Upper lobe of left lung (tissue), 6 donors: ENCODE data around the gene PRSS48. TPM values are rescaled to one million over a fixed set of nuclear protein-coding genes. Genes with fewer than 3 reads are reported as not detected.

Source experiments
- ATAC-seq, 2 donors: fragments of 200-7000 bp; cut with Tn5 transposase; one replicate each; pipeline ENCODE4 v1.9.1; 2022; ENCODE audit warnings: mild to moderate bottlenecking in 2 of 2, moderate library complexity in 2 of 2; ENCODE audit not compliant: low FRiP score in 2 of 2
- DNase-seq, 2 donors: peaks; one replicate each; pipeline ENCODE4 v3.0.0-alpha.2; 2019 to 2020
- H3K27ac ChIP-seq, 4 donors: fragments of 200-600 bp; sonication (generic); one replicate each; pipeline ENCODE4 v1.5.1; 2016 to 2019
- H3K27me3 ChIP-seq, 4 donors: fragments of 200-600 bp; sonication (generic); one replicate each; pipeline ENCODE4 v1.5.1; 2017 to 2019
- H3K36me3 ChIP-seq, 4 donors: fragments of 200-600 bp; sonication (generic); one replicate each; pipeline ENCODE4 v1.5.1; 2016 to 2019
- H3K4me1 ChIP-seq, 4 donors: fragments of 200-600 bp; sonication (generic); one replicate each; pipeline ENCODE4 v1.5.1; 2018 to 2019
- H3K4me3 ChIP-seq, 4 donors: fragments of 200-600 bp; sonication (generic); one replicate each; pipeline ENCODE4 v1.5.1; 2017 to 2019; ENCODE audit warnings: mild to moderate bottlenecking in 2 of 4, moderate library complexity in 1 of 4
- H3K9me3 ChIP-seq, 4 donors: fragments of 200-600 bp; sonication (generic); one replicate each; pipeline ENCODE4 v1.5.1; 2018 to 2019
- EP300 ChIP-seq, 4 donors: sonication (generic); formaldehyde crosslinking; IDR thresholded peaks; one replicate each; pipeline ENCODE4 v1.5.1; 2017; ENCODE audit warnings: antibody characterized with exemption in 4 of 4, control low read depth in 2 of 4
- POLR2A ChIP-seq, 4 donors: fragments of 450-650 bp; IDR thresholded peaks; one replicate each; pipeline ENCODE4 v1.5.1; 2016 to 2017; ENCODE audit warnings: antibody characterized with exemption in 4 of 4, mild to moderate bottlenecking in 2 of 4
- POLR2AphosphoS5 ChIP-seq, 2 donors: sonication (generic); formaldehyde crosslinking; IDR thresholded peaks; one replicate each; pipeline ENCODE4 v1.5.1; 2017; ENCODE audit warnings: antibody characterized with exemption in 2 of 2
- WGBS, 2 donors: methylation state at CpG; one replicate each; pipeline ENCODE4 v1.1.5; 2017 to 2018; 5-methylcytosine and 5-hydroxymethylcytosine counted together
- total RNA-seq, 6 donors: library from RNA; depleted of rRNA in 4 of 6; stranded (reverse); fragments of >200 nt in 4 of 6; gene quantifications; one replicate each; pipeline versions ENCODE4 v1.1.0 to v1.2.1, GENCODE V29; 2016 to 2021
- TF ChIP-seq, protein P1 (sequence below), 6 experiments: fragments of 450-650 bp in 4 of 6; fragments of 200-600 bp in 2 of 6; sonication (generic) in 2 of 6; IDR thresholded peaks; one replicate each; pipeline ENCODE4 v1.5.1; 2016 to 2019; ENCODE audit warnings: antibody characterized with exemption in 6 of 6
- donor health status: DM: no; HTN: no; CAD: no; lungs with moderate emphysema.
- donor health status: DM: no; HTN: yes; CAD: no; lungs with severe emphysema.

PRSS48 gene
- total RNA-seq, 6 donors from 2014 or later: not detected

DNA sequence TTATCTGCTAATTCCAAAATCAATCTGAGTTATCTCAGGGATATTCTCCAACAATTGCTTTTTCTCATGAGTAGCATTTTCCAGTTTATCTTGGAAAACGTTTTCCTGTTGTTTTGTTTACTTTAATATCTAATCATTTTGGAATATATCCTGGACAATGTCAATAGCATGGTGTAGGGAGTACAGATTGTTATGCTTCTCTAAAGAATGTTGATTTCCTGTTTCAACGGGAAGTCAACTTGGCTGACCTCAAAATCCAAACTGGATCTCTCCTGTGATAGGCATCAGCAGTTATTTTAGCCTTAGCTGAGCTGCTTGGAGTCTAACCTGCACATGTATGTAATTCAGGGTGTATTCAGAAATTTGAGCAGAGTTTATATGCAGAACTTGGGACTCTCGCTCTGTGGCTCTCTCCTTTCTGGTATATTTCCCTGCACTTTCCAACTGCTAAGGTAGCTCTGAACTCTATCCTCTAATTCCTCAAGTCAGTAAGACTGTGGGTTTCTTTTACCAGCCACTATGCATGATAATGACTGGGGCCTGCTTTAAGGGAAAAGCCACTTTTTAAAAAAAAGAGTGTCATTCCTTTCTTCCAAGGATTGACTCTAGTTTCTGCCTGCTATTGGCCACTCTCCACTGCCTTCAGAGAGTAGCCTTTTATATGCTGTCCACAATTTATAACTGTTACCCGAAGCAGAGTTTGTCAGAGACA lies 7.7 kb downstream of the PRSS48 start:
- WGBS, 2 donors: 42 to 46% methylated on average over 4 of the region's 4 CpGs
- ATAC-seq (no peak), DNase-seq (no peak)
- H3K4me1 ChIP-seq: peaks cover 0 to 11% (median 5%) of the 10 kb centered on the region in 4 donors
- no peak overlapping the region for H3K4me3 ChIP-seq
- TF ChIP-seq POLR2A (IDR thresholded peaks at IDR 0.05) (no peak), EP300 (IDR thresholded peaks at IDR 0.05) (no peak), POLR2AphosphoS5 (IDR thresholded peaks at IDR 0.05) (no peak)
- no peaks in the 10 kb centered on the region for H3K36me3 ChIP-seq
- peak overlapping the region in 2 of 4 donors; percentile 17 to 31 for H3K27ac ChIP-seq
- no peaks in the 10 kb centered on the region for H3K9me3 ChIP-seq
- no peaks in the 10 kb centered on the region for H3K27me3 ChIP-seq

DNA sequence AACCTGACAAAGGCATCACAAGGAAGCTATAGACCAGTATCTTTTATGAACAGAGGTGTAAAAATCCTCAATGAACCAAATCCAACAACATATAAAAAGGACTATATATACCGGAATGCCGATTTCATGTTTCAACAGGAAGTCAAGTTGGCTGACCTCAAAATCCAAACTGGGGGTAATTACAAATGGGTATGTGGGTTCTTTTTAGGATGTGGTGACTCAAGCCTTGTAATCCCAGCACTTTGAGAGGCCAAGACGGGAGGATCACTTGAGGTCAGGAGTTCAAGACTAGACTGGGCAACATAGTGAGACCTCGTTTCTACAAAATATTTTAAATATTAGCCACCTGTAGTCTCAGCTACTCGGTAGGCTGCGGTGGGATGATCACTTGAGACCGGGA lies 10.4 kb downstream of the PRSS48 start:
- no peaks in the 10 kb centered on the region for H3K27me3 ChIP-seq
- no peak overlapping the region for H3K4me3 ChIP-seq
- peaks cover 0 to 14% (median 4%) of the 10 kb centered on the region in 4 donors for H3K4me1 ChIP-seq
- DNase-seq (no peak), ATAC-seq (no peak)
- H3K9me3 ChIP-seq: no peaks in the 10 kb centered on the region
- no peaks in the 10 kb centered on the region for H3K36me3 ChIP-seq
- TF ChIP-seq EP300 (IDR thresholded peaks at IDR 0.05): no peak
- TF ChIP-seq POLR2AphosphoS5 (IDR thresholded peaks at IDR 0.05): no peak
- TF ChIP-seq POLR2A (IDR thresholded peaks at IDR 0.05): no peak
- TF ChIP-seq, protein P1, sequence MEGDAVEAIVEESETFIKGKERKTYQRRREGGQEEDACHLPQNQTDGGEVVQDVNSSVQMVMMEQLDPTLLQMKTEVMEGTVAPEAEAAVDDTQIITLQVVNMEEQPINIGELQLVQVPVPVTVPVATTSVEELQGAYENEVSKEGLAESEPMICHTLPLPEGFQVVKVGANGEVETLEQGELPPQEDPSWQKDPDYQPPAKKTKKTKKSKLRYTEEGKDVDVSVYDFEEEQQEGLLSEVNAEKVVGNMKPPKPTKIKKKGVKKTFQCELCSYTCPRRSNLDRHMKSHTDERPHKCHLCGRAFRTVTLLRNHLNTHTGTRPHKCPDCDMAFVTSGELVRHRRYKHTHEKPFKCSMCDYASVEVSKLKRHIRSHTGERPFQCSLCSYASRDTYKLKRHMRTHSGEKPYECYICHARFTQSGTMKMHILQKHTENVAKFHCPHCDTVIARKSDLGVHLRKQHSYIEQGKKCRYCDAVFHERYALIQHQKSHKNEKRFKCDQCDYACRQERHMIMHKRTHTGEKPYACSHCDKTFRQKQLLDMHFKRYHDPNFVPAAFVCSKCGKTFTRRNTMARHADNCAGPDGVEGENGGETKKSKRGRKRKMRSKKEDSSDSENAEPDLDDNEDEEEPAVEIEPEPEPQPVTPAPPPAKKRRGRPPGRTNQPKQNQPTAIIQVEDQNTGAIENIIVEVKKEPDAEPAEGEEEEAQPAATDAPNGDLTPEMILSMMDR (IDR thresholded peaks at IDR 0.05): no peak
- no peak overlapping the region for H3K27ac ChIP-seq
- WGBS, 2 donors: 85 to 90% methylated on average over 7 of the region's 7 CpGs

GRCh38 chr4:151291485-151291884 lies 14.5 kb downstream of the PRSS48 start:
- Histone ChIP-seq H3K36me3 (no peaks in the 10 kb centered on the region), H3K4me1 (peaks cover 0 to 15% (median 0%) of the 10 kb centered on the region in 4 donors), H3K27me3 (no peaks in the 10 kb centered on the region), H3K9me3 (no peaks in the 10 kb centered on the region), H3K27ac (peak overlapping the region in 1 of 4 donors; percentile 34), H3K4me3 (no peak overlapping the region)
- ATAC-seq (no peak), DNase-seq (no peak)
- TF ChIP-seq, protein P1 (IDR thresholded peaks at IDR 0.05): no peak
- TF ChIP-seq POLR2AphosphoS5 (IDR thresholded peaks at IDR 0.05) (no peak), POLR2A (IDR thresholded peaks at IDR 0.05) (no peak), EP300 (IDR thresholded peaks at IDR 0.05) (no peak)
- WGBS, 2 donors: 38 to 61% methylated on average over 1 of the region's 1 CpG

- WGBS, 2 donors: 95 to 96% methylated on average over 2 of the region's 2 CpGs
- Histone ChIP-seq H3K27me3 (no peaks in the 10 kb centered on the region), H3K27ac (no peak overlapping the region), H3K36me3 (no peaks in the 10 kb centered on the region), H3K9me3 (no peaks in the 10 kb centered on the region), H3K4me1 (peaks cover 0 to 15% (median 0%) of the 10 kb centered on the region in 4 donors), H3K4me3 (no peak overlapping the region)
- ATAC-seq (no peak), DNase-seq (no peak)
- TF ChIP-seq, protein P1 (IDR thresholded peaks at IDR 0.05): no peak
- TF ChIP-seq EP300 (IDR thresholded peaks at IDR 0.05) (no peak), POLR2A (IDR thresholded peaks at IDR 0.05) (no peak), POLR2AphosphoS5 (IDR thresholded peaks at IDR 0.05) (no peak)
These were observed 15.1 kb downstream of the PRSS48 start for GRCh38 chr4:151292038-151292437.

DNA sequence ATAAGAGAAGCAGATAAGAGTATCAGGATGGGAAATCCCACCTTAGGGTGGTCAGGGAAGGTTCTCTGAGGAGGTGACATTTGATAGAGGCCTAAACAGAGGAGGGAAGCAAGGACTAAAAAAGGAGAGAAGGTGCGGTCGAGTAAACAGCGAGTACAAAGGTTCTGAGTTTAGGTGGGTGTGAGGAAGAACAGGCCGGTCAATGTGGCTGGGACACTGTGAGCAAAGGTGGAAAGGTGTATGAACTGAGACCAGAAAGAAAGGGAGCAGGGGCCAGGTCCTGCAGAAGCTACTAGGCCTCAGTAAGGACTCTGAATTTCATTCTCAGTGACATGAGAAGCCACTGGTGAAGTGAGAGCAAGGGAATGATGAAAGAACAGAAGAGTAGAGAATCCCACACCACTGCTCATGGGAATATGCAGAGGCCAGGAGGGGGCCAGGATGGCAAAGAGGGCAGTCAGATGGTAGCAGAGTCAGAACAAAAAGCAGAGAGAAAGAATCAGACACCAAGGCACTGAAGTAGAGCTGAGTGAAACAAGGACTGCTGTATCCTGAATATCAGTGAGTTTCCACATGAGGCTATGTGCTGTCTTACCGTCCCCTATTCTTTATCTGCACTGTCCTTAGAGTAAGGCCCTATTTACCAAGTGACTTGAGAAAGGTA lies 18.0 kb downstream of the PRSS48 start:
- H3K9me3 ChIP-seq: no peaks in the 10 kb centered on the region
- 93% methylated on average over 5 of the region's 5 CpGs for WGBS, 2 donors
- DNase-seq: no peak
- no peak overlapping the region for H3K4me3 ChIP-seq
- H3K27ac ChIP-seq: no peak overlapping the region
- no peaks in the 10 kb centered on the region for H3K27me3 ChIP-seq
- no peak for ATAC-seq
- peaks cover 0 to 19% (median 0%) of the 10 kb centered on the region in 4 donors for H3K4me1 ChIP-seq
- H3K36me3 ChIP-seq: no peaks in the 10 kb centered on the region
- TF ChIP-seq, protein P1 (IDR thresholded peaks at IDR 0.05): no peak
- TF ChIP-seq POLR2AphosphoS5 (IDR thresholded peaks at IDR 0.05) (no peak), EP300 (IDR thresholded peaks at IDR 0.05) (no peak), POLR2A (IDR thresholded peaks at IDR 0.05) (no peak)
